HepG2 (cell line): ENCODE data around the gene SPOPL. TPM values are rescaled to one million over a fixed set of nuclear protein-coding genes. Genes with fewer than 3 reads are reported as not detected.

Source experiments
- CCDC6 ChIP-seq: sonication (generic); formaldehyde crosslinking; IDR thresholded peaks from 2 replicates; pipeline ENCODE4 v1.8.1; 2022; ENCODE audit warnings: mild to moderate bottlenecking, missing genetic modification reagents, moderate library complexity
- HNRNPH1 ChIP-seq: fragments of 200-400 bp; formaldehyde crosslinking; optimal IDR thresholded peaks from 2 replicates; pipeline ENCODE3; 2017; ENCODE audit warnings: mild to moderate bottlenecking, low read depth, low read length
- KMT2A ChIP-seq: sonication (generic); formaldehyde crosslinking; IDR thresholded peaks from 2 replicates; pipeline ENCODE4 v1.4.0; 2020; ENCODE audit warnings: missing genetic modification reagents
- MAX ChIP-seq: IDR thresholded peaks from 2 replicates; pipeline ENCODE4 v1.6.1; 2012; ENCODE audit warnings: inconsistent platforms
- MLXIP ChIP-seq: sonication (generic); formaldehyde crosslinking; IDR thresholded peaks from 2 replicates; pipeline ENCODE4 v1.9.0; 2021; ENCODE audit warnings: missing genetic modification reagents, borderline replicate concordance
- NFE2 ChIP-seq: sonication (generic); formaldehyde crosslinking; IDR thresholded peaks from 2 replicates; pipeline ENCODE4 v1.4.0; 2020; ENCODE audit warnings: missing genetic modification reagents
- PBX2 ChIP-seq: IDR thresholded peaks from 2 replicates; pipeline ENCODE4 v1.6.1; 2016; ENCODE audit warnings: control low read depth
- PBX3 ChIP-seq: sonication (generic); formaldehyde crosslinking; IDR thresholded peaks from 2 replicates; pipeline ENCODE4 v1.8.1; 2023; ENCODE audit warnings: missing genetic modification reagents, inconsistent platforms, borderline replicate concordance
- REXO4 ChIP-seq: sonication (generic); formaldehyde crosslinking; IDR thresholded peaks from 2 replicates; pipeline ENCODE4 v1.8.0; 2022; ENCODE audit warnings: missing genetic modification reagents, mild to moderate bottlenecking, borderline replicate concordance
- RNF2 ChIP-seq: fragments of 450-650 bp; conservative IDR thresholded peaks from 2 replicates; pipeline ENCODE4 v1.6.1; 2016; ENCODE audit warnings: low read depth
- ZBTB34 ChIP-seq: sonication (generic); formaldehyde crosslinking; IDR thresholded peaks from 2 replicates; pipeline ENCODE4 v1.8.0; 2022; ENCODE audit warnings: mild to moderate bottlenecking, missing genetic modification reagents
- ZNF251 ChIP-seq: sonication (generic); formaldehyde crosslinking; IDR thresholded peaks from 2 replicates; pipeline ENCODE4 v1.9.0; 2021; ENCODE audit warnings: mild to moderate bottlenecking, missing genetic modification reagents
- ZNF589 ChIP-seq: sonication (generic); formaldehyde crosslinking; conservative IDR thresholded peaks from 2 replicates; pipeline ENCODE4 v1.8.0; 2022; ENCODE audit warnings: mild to moderate bottlenecking, moderate library complexity, missing genetic modification reagents
- ZNF768 ChIP-seq: sonication (generic); formaldehyde crosslinking; IDR thresholded peaks from 2 replicates; pipeline ENCODE4 v1.4.0; 2020; ENCODE audit warnings: missing genetic modification reagents
- ZNF770 ChIP-seq: sonication (generic); formaldehyde crosslinking; IDR thresholded peaks from 2 replicates; pipeline ENCODE4 v1.5.0; 2020; ENCODE audit warnings: mild to moderate bottlenecking, missing genetic modification reagents
- ZNF782 ChIP-seq: sonication (generic); formaldehyde crosslinking; IDR thresholded peaks from 2 replicates; pipeline ENCODE4 v1.4.0; 2020; ENCODE audit warnings: missing genetic modification reagents, mild to moderate bottlenecking, borderline replicate concordance
- polyA plus RNA-seq, 8 experiments: library from polyadenylated mRNA; depleted of rRNA in 3 of 8; stranded (reverse) in 7 of 8; unstranded in 1 of 8; fragments of >200 nt; fragmentation: Illumina TruSeq in 4 of 8; extraction: Trizol in 4 of 8; gene quantifications; 2 replicates each; pipeline versions ENCODE4 v1.2.1 to v1.2.3, GENCODE V29; 2011 to 2016; ENCODE audit warnings: low read depth in 4 of 8, missing spikeins in 1 of 8, mixed read lengths in 1 of 8; ENCODE audit not compliant: insufficient read depth in 1 of 8
- total RNA-seq, 5 experiments: library from RNA; depleted of rRNA; stranded (reverse); fragments of >200 nt; fragmentation: Illumina TruSeq; extraction: Trizol; gene quantifications; 2 replicates each; pipeline ENCODE4 v1.2.3, GENCODE V29; 2016; ENCODE audit warnings: low read depth in 1 of 5
- TF ChIP-seq, protein P1 (sequence below): sonication (generic); formaldehyde crosslinking; IDR thresholded peaks from 2 replicates; pipeline ENCODE4 v1.4.0; 2020; ENCODE audit warnings: missing genetic modification reagents

Gene SPOPL
- total and polyA plus RNA-seq, 2 of the 13 experiments (the other 11 are each of a cell fraction or from before 2014, with no cell fraction given): 12.6 to 51.6 TPM

DNA sequence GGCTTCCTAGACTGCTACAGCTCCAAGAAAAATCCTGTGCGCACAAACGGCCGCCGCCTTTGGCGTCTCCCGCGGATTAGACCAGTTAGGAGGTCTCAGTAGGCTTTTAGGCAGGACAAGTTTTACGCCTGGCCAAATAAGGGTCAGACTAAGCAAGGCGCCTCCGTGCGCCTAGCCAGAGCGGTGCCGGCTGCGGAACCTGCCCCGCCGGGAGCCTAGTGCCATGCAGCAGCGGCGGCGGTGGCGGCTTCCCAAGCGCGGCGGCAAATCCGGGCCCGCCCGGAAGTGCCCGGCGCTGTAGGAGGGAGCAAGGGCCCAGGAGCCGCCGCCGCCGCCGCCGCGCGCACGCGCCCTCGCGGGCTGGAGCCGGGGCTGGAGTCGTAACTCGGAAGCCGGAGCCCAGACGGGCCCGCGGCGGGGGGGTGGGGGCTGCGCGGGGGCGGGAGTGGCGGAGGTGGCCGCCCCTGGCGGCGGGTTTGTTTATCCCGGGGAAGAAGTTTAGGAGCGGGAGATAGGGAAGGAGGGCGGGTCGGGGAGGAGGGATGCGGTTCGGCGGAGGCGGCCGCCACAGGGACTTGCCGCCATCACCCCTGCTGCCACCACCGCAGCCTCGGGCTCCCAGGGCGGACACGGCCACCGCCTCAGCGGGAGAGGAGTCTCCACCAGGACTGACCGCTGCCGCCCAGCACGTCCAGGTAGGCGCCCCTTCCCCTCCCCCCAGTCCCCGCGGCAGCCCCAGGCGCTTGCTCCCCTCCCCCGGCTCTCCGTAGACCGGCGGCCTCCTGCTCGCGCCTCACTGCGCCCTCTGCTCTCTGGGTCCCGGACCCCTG lies at the start of gene SPOPL (continued):
- TF ChIP-seq ZBTB34 (CRISPR knock-in tag) (0 out of 2 replicates have a peak, but pooled peaks have one; percentile 22), ZNF782 (CRISPR knock-in tag) (peak; percentile 90), ZNF251 (CRISPR knock-in tag) (no peak), ZNF768 (peak; percentile 38; the same call in 1 of the 2 replicates), CCDC6 (CRISPR knock-in tag) (peak; percentile 95; the same call in 1 of the 2 replicates), KMT2A (CRISPR knock-in tag) (peak; percentile 93), HNRNPH1 (no peak), ZNF589 (0 out of 2 replicates have a peak, but pooled peaks have one; percentile 18), RNF2 (peak; percentile 90; the same call in 1 of the 2 replicates), MAX (peak; percentile 97), NFE2 (CRISPR knock-in tag) (no peak), MLXIP (no peak), ZNF770 (CRISPR knock-in tag) (no peak), PBX3 (CRISPR knock-in tag) (no peak), REXO4 (CRISPR knock-in tag) (no peak), PBX2 (CRISPR knock-in tag) (no peak)
- TF ChIP-seq, protein P1, sequence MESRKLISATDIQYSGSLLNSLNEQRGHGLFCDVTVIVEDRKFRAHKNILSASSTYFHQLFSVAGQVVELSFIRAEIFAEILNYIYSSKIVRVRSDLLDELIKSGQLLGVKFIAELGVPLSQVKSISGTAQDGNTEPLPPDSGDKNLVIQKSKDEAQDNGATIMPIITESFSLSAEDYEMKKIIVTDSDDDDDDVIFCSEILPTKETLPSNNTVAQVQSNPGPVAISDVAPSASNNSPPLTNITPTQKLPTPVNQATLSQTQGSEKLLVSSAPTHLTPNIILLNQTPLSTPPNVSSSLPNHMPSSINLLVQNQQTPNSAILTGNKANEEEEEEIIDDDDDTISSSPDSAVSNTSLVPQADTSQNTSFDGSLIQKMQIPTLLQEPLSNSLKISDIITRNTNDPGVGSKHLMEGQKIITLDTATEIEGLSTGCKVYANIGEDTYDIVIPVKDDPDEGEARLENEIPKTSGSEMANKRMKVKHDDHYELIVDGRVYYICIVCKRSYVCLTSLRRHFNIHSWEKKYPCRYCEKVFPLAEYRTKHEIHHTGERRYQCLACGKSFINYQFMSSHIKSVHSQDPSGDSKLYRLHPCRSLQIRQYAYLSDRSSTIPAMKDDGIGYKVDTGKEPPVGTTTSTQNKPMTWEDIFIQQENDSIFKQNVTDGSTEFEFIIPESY (CRISPR knock-in tag): no peak
